Inferior parietal cortex (tissue), 1 donor: ENCODE measurements around the gene LKAAEAR1.

ENCODE experiments used
- DNase-seq: peaks from one replicate; pipeline ENCODE4 v3.0.0-alpha.2; 2016; ENCODE audit errors: extremely low spot score

LKAAEAR1 gene

DNA sequence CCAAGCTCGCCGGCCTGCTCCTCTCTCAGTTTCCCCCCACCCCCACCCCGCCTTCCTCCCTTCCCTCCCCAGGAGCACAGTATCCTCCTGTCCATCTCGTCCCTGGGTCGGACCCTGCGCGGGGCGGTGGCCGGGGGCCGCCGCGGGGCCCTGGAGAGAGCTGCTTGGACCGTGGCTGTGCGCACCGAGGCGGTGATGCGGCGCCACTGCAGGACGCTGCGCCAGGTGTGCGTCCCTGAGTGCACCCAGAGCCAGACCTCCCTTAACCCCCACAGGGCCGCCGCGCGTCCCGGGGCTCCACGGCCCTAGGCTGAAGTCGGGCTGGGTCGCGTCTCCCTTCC, 46.0 kb downstream of the LKAAEAR1 start:
- no peak for DNase-seq

DNA sequence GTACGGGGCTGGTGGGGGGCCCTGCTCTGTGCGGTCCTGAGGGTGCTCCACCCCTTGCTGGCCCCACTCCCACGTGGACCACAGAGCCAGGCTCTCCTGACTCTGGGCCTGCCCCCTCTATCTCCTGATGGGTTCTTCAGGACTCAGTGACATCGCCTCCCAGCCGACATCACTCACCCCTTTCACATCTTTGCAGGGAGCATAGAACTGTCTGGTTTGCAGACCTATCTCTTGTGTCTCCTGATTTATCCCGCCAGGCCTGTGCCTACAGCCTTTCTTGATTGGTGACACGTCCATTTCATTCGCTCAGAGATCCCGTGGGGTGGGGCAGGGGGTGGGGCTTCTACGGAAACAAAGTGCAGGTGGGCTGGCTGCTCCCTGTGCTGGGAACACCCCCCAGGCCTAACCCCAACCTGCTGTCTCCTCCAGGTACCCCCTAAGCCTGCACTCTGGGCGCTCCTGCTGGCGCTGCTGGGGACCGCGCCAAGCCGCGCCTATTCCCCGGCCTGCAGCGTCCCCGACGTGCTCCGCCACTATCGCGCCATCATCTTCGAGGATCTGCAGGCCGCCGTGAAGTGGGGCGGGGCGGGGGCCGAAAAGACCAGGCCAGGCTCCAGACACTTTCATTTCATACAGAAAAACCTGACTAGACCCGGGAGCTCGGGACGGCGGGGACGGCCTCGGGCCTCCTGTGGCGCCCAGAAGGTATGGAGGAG, 46.5 kb downstream of the LKAAEAR1 start:
- DNase-seq, result no peak

DNA sequence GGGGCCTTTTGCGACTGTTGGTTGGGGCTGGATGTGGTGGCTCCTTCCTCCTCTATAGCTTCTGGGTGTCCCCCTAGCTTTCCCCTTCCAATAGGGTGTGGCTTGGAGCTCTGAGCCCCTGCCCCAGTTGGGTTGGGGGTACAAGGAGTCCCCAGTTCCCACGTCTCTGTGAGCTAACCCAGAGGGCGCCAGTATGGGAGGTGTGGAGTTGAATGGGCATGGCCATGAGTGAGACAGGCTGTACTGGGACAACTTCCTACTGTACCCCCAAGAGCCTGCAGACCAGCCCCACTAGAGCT, 47.0 kb downstream of the LKAAEAR1 start:
- no peak for DNase-seq

DNA sequence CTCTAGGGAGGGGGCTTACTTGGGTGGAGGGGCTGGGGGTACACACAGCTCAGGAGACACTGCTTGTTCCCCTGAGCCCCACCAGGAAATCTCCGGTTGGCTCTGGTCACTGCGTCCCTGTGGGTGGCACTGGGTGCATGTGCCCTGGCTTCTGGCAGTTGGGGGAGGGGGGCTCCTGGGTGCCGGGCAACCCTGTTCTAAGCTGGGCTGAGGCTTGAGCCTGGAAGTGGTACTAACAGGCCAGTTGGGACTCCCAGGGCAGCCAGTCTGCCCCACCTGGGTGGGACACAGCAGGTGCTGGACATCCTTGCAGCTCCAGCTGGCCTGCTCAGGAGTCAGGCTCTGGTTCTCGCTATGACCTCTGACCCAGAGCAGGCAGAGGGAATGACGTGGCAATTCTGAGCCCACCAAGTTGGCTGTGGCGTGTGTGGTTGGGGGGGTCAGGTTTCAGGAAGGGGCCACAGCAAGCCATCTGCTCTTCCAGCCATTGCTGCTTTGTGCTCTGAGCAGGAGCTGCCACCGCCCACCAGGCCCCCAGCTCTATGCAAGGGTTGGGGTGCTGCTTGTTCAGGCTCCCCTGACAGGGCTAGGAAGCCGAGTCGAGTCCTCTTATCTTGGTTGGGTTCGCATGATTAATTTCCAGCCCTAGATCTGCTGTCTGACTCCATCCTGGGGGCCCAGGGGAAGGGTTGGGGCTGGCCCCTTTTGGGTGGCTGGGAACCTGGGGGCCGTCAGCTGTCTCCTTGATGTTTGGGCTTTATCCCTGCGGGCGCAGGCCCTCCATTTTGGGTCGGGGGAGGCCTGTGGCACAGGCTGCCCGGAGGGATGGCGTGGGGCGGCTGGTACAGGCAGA, 47.6 kb downstream of the LKAAEAR1 start:
- no peak for DNase-seq

DNA sequence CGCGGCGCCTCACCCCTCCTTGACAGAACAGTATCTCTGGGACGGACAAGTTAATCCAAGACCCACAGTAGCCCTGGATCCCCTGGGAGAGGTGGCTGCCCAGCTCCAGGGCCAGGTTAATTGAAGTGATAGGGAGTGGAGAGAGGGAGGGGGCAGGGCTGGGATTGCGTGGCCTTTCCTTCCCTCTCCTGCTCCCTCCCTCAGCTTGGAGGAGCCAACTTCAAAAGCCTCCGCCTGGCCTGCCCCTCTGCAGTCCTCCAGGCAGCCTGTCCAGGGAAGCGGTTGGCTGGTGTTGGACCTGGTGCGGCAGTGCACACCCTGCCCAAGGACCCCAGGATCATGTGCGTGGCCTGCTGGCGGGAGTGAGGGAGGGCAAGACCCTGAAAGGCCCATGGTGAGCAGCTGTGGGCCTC, 48.3 kb downstream of the LKAAEAR1 start, which contains the start of gene C20orf204:
Gene C20orf204 (plus strand): TSS at position 250 of the 413 bp plus-strand sequence. CDS start 142 bp downstream, at position 392.
- DNase-seq, result no peak

DNA sequence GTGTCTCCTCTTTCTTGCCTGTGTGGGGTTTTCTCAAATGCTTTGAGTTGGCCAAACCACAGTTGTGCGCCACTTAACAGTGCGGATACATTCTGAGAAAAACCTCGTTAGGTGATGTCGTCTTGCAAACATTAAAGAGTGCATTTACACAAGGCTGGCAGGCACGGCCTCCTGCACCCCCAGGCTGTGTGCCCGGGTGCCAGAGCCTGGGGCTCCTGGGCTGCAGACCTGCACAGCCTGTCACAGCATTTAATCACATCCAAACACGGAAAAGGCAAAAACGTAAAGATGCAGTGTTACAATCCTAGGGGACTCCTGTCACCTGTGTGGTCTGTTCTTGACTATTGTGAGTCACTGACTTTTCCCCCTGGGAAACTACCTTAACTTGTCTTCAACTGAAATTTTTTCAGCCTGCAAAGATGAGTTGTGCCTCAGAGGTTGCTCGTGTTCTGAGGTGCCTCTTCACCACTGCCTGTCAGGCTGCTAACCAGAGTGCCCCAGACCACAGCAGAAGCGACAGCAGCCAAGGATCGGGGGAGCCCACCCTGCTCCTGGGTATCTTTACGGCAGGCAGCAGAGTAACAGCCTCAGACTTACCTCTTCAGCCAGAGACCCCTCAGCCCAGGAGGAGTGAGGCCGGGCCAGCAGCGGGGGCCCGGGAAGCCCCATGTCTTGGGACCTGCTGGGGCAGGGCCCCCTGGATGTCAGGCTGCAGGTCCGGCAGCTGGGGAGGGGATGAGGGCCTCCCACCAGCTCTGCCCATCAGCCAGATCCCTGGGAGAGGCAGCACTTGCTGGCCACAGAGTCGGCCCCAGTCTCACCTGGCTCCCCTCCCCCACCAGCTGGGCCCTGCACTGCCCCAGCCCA, 48.9 kb downstream of the LKAAEAR1 start:
- no peak for DNase-seq

DNA sequence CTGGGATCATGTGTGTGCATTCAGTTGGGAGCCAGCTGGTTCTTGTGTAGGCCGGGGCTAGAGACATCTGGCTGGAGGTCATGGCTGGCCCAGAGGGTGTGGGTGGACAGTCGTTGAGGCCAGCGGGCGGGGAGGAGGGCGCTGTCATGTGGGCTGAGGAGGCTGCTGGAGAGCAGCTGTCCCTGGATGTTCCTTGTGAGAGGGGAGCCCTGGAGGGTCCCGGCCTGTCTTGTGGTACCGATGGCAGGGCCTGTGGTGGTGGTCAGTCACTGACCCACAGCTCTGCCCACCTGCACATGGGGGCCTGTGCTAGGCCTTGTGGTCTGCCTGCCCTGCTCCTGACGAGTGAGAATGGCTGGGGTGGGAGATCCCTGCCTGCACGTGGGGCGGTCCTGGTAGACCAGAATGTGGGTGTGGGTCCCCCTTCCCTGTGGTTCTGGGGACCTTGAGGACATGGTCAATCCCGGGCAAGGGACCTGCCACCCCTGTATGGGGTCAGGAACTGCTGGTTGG, 50.2 kb downstream of the LKAAEAR1 start:
- no peak for DNase-seq
